CD4-positive, alpha-beta memory T cell (primary cell): ENCODE data around the gene PPIL3. TPM values are rescaled to one million over a fixed set of nuclear protein-coding genes. Genes with fewer than 3 reads are reported as not detected.

Experiments used
- polyA plus RNA-seq, 2 donors: library from polyadenylated mRNA; unstranded; fragments of 300-500 nt; fragmentation: Illumina TruSeq; gene quantifications; one replicate each; pipeline ENCODE4 v1.2.3, GENCODE V29; 2021
- total RNA-seq, 2 experiments: library from RNA; stranded (reverse); gene quantifications; one replicate each; pipeline ENCODE4 v1.2.3, GENCODE V29; 2021

The PPIL3 gene
- total and polyA plus RNA-seq, 4 experiments from 2014 or later, result 18.7 to 57.7 (median 37.6) TPM

Other genes with a start within 250 kb of the PPIL3 start
- gene BZW1, start 77.2 kb downstream of the PPIL3 start, total RNA-seq, result 100 to 1,000 TPM; 126 to 133 TPM
- 100 to 1,000 TPM; 198 to 257 TPM for gene BZW1, start 77.2 kb downstream of the PPIL3 start, polyA plus RNA-seq
- 100 to 1,000 TPM; 472 to 499 TPM for gene CLK1, start 24.4 kb downstream of the PPIL3 start, total RNA-seq
- gene CLK1, start 24.4 kb downstream of the PPIL3 start, polyA plus RNA-seq, result 10 to 100 TPM; 18.1 to 51.9 TPM
- gene NIF3L1, start 294 bp upstream of the PPIL3 start, total RNA-seq, result 10 to 100 TPM; 30.0 to 30.3 TPM
- 10 to 100 TPM; 22.4 to 23.0 TPM for gene NIF3L1, start 294 bp upstream of the PPIL3 start, polyA plus RNA-seq
- 10 to 100 TPM; 72.2 to 76.4 TPM for gene ORC2, start 74.6 kb upstream of the PPIL3 start, total RNA-seq
- gene ORC2, start 74.6 kb upstream of the PPIL3 start, polyA plus RNA-seq, result 10 to 100 TPM in 1 of 2 donors, 1 to 10 TPM in 1; 9.1 to 13.5 TPM
- gene HYCC2, start 182.6 kb upstream of the PPIL3 start, total RNA-seq, result 10 to 100 TPM; 33.1 to 36.4 TPM
- 10 to 100 TPM; 23.5 to 25.2 TPM for gene HYCC2, start 182.6 kb upstream of the PPIL3 start, polyA plus RNA-seq
- gene NDUFB3, start 182.9 kb upstream of the PPIL3 start, total RNA-seq, result 10 to 100 TPM; 48.7 to 53.6 TPM
- gene NDUFB3, start 182.9 kb upstream of the PPIL3 start, polyA plus RNA-seq, result 100 to 1,000 TPM; 261 to 298 TPM
- 100 to 1,000 TPM; 222 to 235 TPM for gene CFLAR, start 227.1 kb upstream of the PPIL3 start, total RNA-seq
- gene CFLAR, start 227.1 kb upstream of the PPIL3 start, polyA plus RNA-seq, result 100 to 1,000 TPM; 127 to 155 TPM